ENCODE results near the gene ZFAND2A. TPM values are rescaled to one million over a fixed set of nuclear protein-coding genes. Genes with fewer than 3 reads are reported as not detected.

The ZFAND2A gene
- total RNA-seq, 1 experiment from 2014 or later, result 19.1 TPM

GRCh38 chr7:1117321-1117928, 42.6 kb downstream of the ZFAND2A start:
- no peak overlapping the region for H3K27ac ChIP-seq (ENCODE audit: low read depth, low read length)
- BruUV-seq (replicated peaks), result no TSS peak
- peaks cover 3% of the 10 kb centered on the region; the same call in 1 of the 2 replicates for H4K20me1 ChIP-seq (ENCODE audit: insufficient read depth)
- no peaks in the 10 kb centered on the region for H3K27me3 ChIP-seq (ENCODE audit: insufficient read depth, low read length)
- no peak for ATAC-seq
- no peak overlapping the region for H3K9ac ChIP-seq (ENCODE audit: low read length)
- H3K9me3 ChIP-seq (ENCODE audit: control insufficient read depth in 1 of 2, insufficient read depth in 1 of 2, low read depth in 1 of 2, low read length in 2 of 2), result no peaks in the 10 kb centered on the region
- no peak for DNase-seq (ENCODE audit: low read depth, low spot score)
- RAD21 ChIA-PET (ENCODE audit: low non-redundant PET in 1 of 2, low total read pairs in 2 of 2, uncharacterized antibody in 2 of 2, unreplicated experiment in 2 of 2), result no interaction called here
- H3K4me3 ChIP-seq (replicated peaks in 1 of 2; ENCODE audit: low read depth in 1 of 2, low read length in 2 of 2), result no peak overlapping the region
- H3K9me2 ChIP-seq (ENCODE audit: insufficient read depth), result no peaks in the 10 kb centered on the region
- 0 out of 4 replicates have a peak, but pooled peaks cover 0 to 3% of the 10 kb centered on the region in 2 experiments for H3K36me3 ChIP-seq (ENCODE audit: control insufficient read depth in 1 of 2, insufficient read depth in 2 of 2, low read length in 2 of 2)
- no peak overlapping the region for H3K4me2 ChIP-seq (ENCODE audit: low read length)
- intact Hi-C loops (cut with micrococcal nuclease), result no loop called here
- peaks cover 57% of the 10 kb centered on the region for H3K79me2 ChIP-seq (ENCODE audit: insufficient read depth, low read length)
- H2AFZ ChIP-seq (ENCODE audit: low read depth, low read length, poor library complexity, severe bottlenecking), result no peak overlapping the region
- POLR2A ChIA-PET, result no interaction called here
- TF ChIP-seq MAX (IDR thresholded peaks at IDR 0.05) (no peak), ZNF274 (IDR thresholded peaks at IDR 0.05; ENCODE audit: low read depth, low read length) (no peak), CTCF (IDR thresholded peaks at IDR 0.05 in 2 of 3, conservative IDR thresholded peaks at IDR 0.05 in 1 of 3; ENCODE audit: borderline replicate concordance in 1 of 3, insufficient read depth in 1 of 3, low read depth in 2 of 3, low read length in 2 of 3) (no peak), EZH2 (IDR thresholded peaks at IDR 0.05) (no peak), EGR1 (IDR thresholded peaks at IDR 0.05; ENCODE audit: low read depth) (no peak), FOSL1 (IDR thresholded peaks at IDR 0.05; ENCODE audit: low read depth) (no peak), POLR2AphosphoS5 (IDR thresholded peaks at IDR 0.05; ENCODE audit: low read depth, low read length) (no peak), CBX3 (IDR thresholded peaks at IDR 0.05; ENCODE audit: low read depth) (no peak), ZBTB33 (IDR thresholded peaks at IDR 0.05; ENCODE audit: extremely low read depth, insufficient replicate concordance, low read length) (no peak), SP1 (IDR thresholded peaks at IDR 0.05; ENCODE audit: low read depth) (no peak), SIN3A (IDR thresholded peaks at IDR 0.05; ENCODE audit: low read depth) (no peak), ELF1 (IDR thresholded peaks at IDR 0.05; ENCODE audit: borderline replicate concordance, low read depth) (no peak), SRF (IDR thresholded peaks at IDR 0.05; ENCODE audit: low read depth) (no peak), TCF7L2 (IDR thresholded peaks at IDR 0.05; ENCODE audit: borderline replicate concordance, extremely low read depth, insufficient read depth, insufficient read length) (no peak), JUND (IDR thresholded peaks at IDR 0.05) (no peak), REST (IDR thresholded peaks at IDR 0.05; ENCODE audit: low read depth) (no peak), POLR2A (IDR thresholded peaks at IDR 0.05; ENCODE audit: borderline replicate concordance, extremely low read depth, insufficient read depth, insufficient read length) (no peak), CEBPB (IDR thresholded peaks at IDR 0.05; ENCODE audit: low read depth) (no peak)
- H3K4me1 ChIP-seq (ENCODE audit: control insufficient read depth in 1 of 2, insufficient read depth in 2 of 2, low read length in 2 of 2), result no peaks in the 10 kb centered on the region
- CTCF ChIA-PET, result no interaction called here

All from HCT116 (cell line).